ENCODE data around the gene APOC3.

Gene APOC3

GRCh38 chr11:116879800-116880625 is 50.3 kb downstream of the APOC3 start:
- peak; percentile 81 to 88 for DNase-seq

DNA sequence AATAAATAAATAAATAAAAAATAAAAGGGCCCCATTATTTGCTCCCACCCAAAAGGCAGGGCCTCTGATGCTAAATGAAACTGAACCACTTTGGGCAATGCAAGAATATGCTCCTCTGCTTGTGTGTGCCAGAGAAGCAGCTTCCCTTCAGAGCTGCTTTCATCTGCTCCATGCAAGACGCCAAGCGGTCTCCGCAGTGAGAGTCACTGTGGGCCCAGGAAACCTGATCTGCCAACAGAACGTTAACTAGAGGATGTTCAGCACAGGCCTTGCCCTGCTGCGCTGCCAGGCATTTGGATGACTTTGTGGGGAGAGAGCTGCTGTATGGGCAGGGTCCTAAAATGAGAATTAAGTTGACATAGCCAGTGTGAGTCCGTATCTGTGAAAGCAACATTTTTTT is 51.4 kb downstream of the APOC3 start:
- no peak for DNase-seq

DNA sequence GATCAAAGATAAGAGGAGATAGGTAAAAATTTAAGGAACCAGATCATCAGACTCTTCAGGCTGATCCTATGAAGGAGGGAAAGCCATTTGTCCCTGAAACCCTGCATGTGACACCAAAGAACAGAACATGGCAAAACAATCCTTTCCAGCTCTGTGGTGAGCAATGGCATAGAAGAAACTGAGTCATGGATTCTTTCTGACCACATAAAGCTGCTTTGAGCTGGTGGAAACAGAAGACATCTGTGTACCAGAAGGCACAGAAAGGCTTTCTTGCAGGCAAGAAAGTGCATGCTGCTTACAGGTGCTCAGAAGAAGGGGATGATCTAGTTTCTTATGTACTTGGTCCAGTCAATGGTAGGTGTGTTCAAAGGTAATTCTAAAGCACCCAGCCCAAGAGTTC is 52.7 kb downstream of the APOC3 start:
- DNase-seq = no peak
